GM12892 (cell line): ENCODE measurements around the gene TRMT1L.

Experiments used
- POLR2A ChIP-seq: IDR thresholded peaks from 2 replicates; pipeline ENCODE4 v1.6.1; 2011; ENCODE audit warnings: low read depth, low read length, control low read depth
- POLR2AphosphoS5 ChIP-seq: IDR thresholded peaks from 2 replicates; pipeline ENCODE4 v1.6.1; 2011; ENCODE audit warnings: low read depth, low read length, control low read depth

DNA sequence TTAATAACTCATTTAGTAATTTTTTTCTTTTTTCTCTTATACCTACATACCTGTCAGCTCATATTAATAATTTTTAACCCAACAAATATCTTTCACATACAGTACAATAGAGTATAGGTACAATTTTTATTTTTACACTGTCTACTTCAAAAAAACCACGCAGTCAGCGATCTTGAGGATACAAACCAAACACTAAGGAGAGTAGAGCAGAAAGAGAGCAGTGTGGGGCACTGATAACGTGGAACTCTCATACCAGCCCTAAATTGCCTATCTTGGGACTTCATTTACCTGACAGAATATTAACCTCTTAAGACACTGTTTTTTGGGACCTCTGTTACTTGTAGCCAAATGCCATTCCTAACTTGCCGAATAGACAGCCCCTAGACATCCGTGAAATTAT lies 5.5 kb downstream of the TRMT1L start:
- no peak for TF ChIP-seq POLR2AphosphoS5
- TF ChIP-seq POLR2A = no peak
